Measurements from ENCODE around the gene RHO.
A peak's percentile ranks its signal among the peaks of the same experiment; 100 is the strongest.

The RHO gene

GRCh38 chr3:129562803-129563202 is 34.4 kb downstream of the RHO start:
- no peak for DNase-seq

- no peak for DNase-seq
Measured at GRCh38 chr3:129563332-129563731, 34.9 kb downstream of the RHO start.

GRCh38 chr3:129563850-129564535 is 35.6 kb downstream of the RHO start:
- DNase-seq, result no peak

GRCh38 chr3:129564981-129565644 is 36.7 kb downstream of the RHO start:
- no peak for DNase-seq

- no peak for DNase-seq
Measured at GRCh38 chr3:129565902-129566301, 37.5 kb downstream of the RHO start.

- DNase-seq, result no peak
Measured at GRCh38 chr3:129567176-129567705, 38.8 kb downstream of the RHO start.

- no peak for DNase-seq
Measured at GRCh38 chr3:129567939-129568338, 39.5 kb downstream of the RHO start.

GRCh38 chr3:129569856-129570255 is 41.4 kb downstream of the RHO start:
- DNase-seq, result no peak

- no peak for DNase-seq
Measured at GRCh38 chr3:129571605-129572547, 43.4 kb downstream of the RHO start.

GRCh38 chr3:129572603-129573002 is 44.2 kb downstream of the RHO start:
- no peak for DNase-seq

GRCh38 chr3:129573493-129573892 is 45.1 kb downstream of the RHO start:
- DNase-seq, result no peak

- no peak for DNase-seq
Measured at GRCh38 chr3:129574206-129574605, 45.8 kb downstream of the RHO start.

GRCh38 chr3:129575233-129575996 is 47.0 kb downstream of the RHO start:
- peak; percentile 35 for DNase-seq

GRCh38 chr3:129575997-129576384 is 47.6 kb downstream of the RHO start:
- no peak for DNase-seq

- DNase-seq, result peak; percentile 77
Measured at GRCh38 chr3:129576514-129577352, 48.3 kb downstream of the RHO start.

- peak; percentile 77 for DNase-seq
Measured at GRCh38 chr3:129577366-129577765, 48.9 kb downstream of the RHO start.

- peak; percentile 95 for DNase-seq
Measured at GRCh38 chr3:129577925-129578786, 49.7 kb downstream of the RHO start.

- DNase-seq, result no peak
Measured at GRCh38 chr3:129579991-129580390, 51.6 kb downstream of the RHO start.

- no peak for DNase-seq
Measured at GRCh38 chr3:129581623-129582022, 53.2 kb downstream of the RHO start.

- no peak for DNase-seq
Measured at GRCh38 chr3:129582799-129583198, 54.4 kb downstream of the RHO start.

- no peak for DNase-seq
Measured at GRCh38 chr3:129583289-129583688, 54.9 kb downstream of the RHO start.

Measured in hematopoietic multipotent progenitor cell treated with erythropoietin and hydrocortisone succinate and interleukin-3 and kit ligand, for 6 days (in vitro differentiated cells).